ENCODE data around the gene SPART.

Gene SPART, protein sequence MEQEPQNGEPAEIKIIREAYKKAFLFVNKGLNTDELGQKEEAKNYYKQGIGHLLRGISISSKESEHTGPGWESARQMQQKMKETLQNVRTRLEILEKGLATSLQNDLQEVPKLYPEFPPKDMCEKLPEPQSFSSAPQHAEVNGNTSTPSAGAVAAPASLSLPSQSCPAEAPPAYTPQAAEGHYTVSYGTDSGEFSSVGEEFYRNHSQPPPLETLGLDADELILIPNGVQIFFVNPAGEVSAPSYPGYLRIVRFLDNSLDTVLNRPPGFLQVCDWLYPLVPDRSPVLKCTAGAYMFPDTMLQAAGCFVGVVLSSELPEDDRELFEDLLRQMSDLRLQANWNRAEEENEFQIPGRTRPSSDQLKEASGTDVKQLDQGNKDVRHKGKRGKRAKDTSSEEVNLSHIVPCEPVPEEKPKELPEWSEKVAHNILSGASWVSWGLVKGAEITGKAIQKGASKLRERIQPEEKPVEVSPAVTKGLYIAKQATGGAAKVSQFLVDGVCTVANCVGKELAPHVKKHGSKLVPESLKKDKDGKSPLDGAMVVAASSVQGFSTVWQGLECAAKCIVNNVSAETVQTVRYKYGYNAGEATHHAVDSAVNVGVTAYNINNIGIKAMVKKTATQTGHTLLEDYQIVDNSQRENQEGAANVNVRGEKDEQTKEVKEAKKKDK

DNA sequence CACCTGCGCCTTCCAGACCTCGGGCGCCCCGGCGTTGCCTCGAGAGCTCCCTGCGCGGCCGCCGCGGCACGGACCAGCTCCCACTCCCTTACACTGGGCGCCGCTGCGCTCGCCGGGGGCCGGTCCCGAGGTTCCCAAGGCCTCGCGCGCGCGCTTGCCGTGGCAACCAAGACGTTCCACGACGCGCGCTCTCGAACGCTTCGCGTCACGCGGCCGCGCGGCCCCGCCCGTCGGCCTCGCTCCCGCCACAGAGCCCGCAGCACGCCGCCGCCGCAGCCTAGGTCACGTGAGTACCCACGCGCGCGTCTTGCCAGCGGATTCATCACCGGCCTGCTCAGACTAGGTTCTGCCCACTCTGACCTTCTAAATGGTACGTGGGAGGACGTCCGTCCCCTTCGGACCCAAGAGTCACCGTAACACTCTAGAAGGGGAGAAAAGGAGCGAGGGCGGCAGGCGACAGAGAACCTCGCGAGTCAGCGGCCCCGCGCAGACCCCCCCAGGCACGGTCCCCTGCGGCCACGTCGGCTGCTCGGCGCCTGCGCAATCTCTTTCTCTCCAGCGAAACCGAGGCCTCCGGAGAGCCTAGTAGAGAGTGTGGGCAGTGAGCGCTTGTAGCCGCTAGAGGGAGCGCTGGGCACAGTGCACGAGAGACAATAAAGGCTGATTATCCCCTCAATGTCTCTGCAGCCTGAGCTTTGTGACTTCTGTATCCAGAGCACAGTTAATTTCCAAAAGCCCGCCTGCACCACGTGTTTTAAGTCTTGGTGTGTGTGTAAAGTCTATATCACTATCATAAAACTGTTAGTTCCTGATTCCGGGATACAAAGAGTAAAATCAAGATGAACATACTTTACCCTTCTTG is at the start of gene SPART:
SPART (minus strand) TSS at position 173 of the 862 bp plus-strand sequence. CDS start 10,564 bp downstream, outside the sequence.
- DNase-seq, result peak; percentile 91

DNA sequence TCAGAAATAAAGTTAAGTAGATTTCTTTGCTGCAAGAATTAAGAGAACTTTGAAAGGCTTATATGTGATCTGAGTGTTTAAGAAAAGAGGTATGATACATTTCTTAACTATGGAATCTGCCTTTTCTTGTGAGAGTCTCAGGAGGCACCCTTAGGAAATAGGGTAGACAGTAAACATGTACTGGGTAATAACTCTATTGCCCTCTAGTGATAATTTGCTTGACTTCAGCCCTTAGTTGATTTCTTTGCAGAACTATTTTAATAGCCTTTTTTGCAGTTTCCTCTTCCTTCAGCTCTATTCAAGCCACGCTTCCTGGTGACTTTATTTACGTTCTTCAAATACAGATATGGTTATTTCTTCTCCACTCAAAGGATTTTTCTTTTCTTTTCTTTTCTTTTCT is 49.1 kb upstream of the SPART start:
- peak; percentile 47 for DNase-seq

DNA sequence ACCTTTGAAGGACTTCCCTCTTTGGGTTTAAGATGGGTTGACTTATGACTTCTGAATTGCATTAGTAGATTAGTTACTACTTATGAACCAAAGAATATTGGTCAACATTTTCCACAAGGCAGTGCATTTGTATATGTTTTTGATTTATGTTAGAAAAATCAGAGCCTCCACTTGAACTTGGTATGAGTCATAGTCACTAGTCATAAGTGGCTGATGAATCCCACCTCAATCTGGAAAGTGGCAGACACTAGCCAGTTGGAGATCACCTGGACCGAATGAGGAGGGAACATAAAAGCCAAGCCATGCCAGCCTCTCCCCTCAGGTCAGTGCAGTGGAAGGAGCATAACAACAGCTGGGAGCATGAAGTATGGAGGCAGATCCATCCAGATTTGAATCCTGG is 39.3 kb upstream of the SPART start:
- DNase-seq, result no peak

DNA sequence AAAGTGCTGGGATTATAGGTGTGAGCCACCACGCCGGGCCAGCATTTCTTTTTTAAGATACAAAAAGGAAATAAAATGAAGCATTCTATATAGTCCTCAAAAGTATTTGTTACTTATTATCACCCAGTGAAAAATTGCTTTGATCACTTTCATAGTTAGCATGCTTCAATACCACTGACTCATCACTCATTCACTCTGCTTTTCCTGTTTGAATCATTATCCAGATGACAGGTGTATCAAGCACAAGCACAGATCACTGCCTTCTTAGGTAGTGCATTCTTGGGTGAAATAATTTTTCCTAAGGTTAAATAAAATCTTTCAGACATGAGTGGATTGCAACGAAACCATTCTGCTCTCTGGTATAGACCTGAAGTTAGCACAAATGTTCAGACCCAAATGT is 35.8 kb upstream of the SPART start:
- no peak for DNase-seq

DNA sequence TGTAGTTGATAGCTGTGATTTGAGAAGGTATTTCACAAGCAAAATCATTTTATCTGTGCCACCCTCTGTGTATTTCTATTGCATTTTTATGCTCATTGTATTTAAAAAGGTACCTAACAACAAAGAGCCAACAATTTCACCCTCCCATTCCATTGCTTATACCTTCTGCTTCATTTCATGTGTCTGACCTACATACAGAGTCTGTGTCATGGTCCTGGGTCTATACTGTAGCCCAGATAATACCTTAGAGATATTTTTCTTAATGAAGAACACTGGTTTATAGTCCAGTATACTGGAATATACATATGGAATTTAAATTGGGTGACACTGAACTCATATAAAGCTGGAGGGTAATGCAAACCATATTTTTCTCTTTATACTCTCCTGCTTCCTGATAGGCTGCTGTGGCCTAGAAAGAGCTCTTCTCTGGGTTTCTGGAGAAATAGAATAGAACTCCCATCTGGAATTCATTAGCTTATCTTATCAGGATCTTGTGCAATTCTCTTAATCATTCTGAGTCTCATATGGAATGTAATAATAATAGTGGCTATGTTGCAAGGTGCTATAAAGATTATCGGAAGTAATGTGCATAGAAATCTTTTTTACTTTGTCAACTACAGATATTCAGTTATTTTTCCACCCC is 31.8 kb upstream of the SPART start:
- DNase-seq, result no peak

DNA sequence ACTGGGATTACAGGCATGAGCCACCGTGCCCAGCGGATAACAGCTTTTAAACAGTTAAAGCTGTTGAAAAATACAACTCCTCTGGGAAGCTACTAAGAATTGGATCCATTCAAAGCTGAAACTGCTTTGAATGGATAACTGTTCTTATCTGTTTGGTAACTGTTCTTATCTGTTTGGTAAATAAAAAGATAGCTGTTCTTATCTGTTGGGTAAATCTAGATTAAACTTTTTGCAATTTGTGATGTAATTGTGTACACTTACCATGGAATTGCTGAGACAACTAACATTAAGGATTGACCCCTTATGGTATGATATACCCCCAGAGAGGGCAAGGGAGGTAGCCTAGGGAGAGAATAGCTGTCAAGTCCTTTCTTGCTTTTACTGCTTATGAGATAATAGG is 27.9 kb upstream of the SPART start:
- peak; percentile 24 for DNase-seq

DNA sequence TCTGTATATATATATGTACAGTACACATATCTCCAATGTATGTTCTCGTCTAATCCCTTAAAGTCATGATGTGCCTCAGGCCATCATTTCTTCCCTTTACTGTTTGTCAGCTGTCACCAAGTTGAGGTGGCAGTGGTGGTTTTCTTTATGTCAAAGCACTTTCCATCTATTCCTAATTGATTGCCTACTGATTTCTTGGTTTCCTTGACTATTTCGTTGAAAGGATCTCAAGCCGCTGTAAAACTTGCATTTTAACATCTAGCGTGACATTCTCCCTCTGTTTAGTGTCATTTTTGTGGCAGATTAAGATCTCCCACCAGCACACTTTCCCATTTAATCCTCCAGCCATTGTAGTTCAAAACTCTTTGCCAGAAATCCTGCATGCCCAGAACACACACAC is 25.0 kb upstream of the SPART start:
- no peak for DNase-seq

DNA sequence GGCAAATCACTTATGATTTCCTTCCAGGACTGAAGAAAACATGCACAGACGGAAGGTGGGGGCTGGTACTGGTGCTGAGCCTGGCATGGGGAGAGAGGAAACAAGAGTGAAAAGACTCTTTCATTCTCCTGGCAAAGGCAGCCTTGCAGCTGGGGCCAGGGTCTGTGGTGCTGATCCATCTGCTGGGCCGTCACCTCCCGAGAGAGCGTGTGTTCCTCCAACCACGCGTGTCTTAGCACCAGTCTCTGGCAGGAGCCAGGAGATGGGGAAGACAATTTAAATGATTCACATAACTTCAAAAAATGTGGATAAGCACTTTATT is 23.9 kb upstream of the SPART start:
- no peak for DNase-seq

DNA sequence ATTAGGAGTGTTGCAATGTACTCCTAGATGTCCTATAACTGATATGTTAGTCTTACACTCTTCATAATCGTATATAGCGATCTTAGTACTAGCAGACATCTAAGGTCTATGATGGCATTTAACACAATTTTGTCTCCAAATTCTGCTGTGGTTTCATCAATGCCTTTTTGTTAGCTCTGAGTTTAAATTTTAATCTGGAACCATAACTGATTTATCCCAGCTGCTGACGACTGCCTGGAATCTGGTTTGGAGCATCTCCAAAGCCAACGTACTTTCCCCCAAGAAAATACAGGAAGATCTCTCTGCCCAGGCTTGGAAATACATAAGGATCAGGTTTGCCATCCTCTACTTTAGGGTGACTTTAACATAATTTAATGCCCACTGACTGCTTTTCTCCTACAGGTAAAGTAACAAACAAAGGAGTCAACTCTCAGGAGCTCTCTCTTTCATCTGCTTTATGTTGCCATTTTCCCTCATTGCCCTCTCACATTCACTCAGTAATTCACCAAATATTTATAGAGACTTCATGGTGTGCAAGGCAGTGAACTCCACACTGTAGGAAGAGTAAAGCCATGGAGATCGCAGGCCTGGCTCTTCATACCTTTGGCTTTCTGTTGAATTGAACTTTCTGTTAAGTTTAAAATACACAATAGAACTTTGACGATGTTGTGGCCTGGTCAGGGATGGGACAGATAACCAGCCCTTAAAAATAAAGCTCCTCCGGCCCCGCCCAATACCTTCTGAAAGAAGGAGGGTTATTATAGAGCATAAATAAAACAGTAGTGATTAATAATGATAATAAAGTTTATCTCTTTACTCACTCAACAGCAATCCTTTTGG is 23.3 kb upstream of the SPART start:
- no peak for DNase-seq

DNA sequence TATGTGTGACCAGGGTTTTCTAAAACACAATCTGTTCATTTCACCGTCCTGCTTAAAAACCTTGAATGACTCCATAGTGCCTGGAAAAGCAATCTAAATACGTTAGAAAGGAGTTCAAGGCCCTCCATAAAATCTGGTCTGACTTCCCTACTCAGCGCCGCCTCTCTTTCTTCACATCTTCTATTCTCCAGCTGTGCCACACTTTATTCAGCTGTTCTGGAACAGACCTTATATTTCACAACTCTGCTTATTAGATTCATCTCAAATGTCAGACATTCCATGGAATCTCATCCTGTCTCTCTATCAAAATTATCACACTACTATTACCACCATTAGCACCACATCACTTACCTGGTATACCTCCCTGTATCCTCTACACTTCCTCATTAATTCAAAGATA is 19.8 kb upstream of the SPART start:
- DNase-seq, result no peak

DNA sequence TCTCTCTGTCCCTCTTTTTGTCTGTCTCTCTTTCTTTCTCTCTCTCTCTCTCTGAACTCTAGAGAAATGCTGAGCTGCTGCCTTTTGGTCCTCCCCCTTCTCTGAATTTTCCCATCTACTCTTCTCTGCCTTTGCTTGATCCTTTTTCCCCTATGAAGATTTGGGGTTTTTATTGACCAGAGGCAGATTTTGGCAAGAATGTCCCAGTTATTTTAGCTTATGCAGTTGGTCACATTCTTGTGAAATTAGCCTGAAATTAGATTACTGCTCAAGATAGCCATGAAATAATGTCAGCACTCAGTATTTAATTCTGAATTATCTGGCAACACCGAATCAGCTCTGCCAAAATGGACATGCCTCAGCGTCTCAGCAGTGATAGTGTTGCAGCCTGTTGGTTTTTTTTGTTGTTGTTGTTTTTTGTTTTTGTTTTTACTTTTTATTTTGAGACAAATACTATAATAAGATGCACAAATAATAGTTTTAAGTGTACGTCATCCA is 17.2 kb upstream of the SPART start:
- no peak for DNase-seq

DNA sequence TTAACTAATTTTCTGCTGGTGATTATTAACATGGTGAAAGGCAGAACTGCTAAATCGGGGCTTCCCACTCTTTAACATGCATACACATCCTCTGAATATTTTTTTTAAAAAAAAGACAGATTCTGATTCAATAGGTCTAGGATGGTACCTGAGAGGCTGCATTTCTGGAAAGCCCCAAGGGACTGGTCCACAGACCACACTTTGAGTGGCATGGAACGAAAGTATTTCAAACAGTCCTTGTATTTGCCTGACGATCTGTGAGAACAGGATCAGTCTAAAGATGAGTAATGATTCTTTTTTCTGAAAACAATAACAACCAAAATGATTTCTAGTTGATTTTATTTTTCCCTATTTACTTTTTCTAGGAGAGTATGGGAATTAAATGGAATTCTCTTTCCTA is 16.7 kb upstream of the SPART start:
- no peak for DNase-seq

DNA sequence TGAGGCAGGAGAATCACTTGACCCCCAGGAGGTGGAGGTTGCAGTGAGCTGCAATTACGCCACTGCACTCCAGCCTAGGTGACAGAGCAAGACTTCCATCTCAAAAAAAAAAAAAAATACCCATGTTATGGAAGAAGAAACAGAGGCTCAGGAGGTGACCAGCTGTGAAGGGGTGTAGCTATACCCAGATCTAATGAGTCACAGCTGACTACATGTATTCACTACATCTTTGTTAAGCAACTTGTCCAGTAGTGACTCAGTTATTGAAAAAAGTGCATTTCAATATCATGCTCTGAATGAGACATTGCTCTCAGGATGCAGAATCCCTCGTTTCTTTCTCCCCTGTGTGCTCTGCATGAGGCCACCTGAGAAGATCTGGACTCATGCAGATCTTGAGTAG is 16.1 kb upstream of the SPART start:
- DNase-seq, result no peak

DNA sequence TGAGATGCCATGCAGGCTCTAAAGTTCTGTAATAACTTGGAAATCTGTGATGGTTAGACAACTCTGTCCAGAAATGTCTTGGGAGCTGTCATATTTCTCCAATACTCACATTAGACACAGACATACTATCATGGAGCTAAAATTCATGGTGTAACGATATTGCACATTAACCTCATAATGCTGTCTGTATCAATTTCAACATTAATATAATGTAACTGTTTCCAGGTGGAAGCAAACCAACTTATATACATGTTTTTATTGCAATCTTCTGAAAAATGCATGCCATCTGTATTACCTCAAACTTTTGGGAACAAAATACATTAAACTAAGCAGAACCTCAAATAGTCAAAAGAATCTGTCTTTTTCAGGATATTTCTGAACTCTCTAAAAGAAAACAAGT is 14.7 kb upstream of the SPART start:
- no peak for DNase-seq

DNA sequence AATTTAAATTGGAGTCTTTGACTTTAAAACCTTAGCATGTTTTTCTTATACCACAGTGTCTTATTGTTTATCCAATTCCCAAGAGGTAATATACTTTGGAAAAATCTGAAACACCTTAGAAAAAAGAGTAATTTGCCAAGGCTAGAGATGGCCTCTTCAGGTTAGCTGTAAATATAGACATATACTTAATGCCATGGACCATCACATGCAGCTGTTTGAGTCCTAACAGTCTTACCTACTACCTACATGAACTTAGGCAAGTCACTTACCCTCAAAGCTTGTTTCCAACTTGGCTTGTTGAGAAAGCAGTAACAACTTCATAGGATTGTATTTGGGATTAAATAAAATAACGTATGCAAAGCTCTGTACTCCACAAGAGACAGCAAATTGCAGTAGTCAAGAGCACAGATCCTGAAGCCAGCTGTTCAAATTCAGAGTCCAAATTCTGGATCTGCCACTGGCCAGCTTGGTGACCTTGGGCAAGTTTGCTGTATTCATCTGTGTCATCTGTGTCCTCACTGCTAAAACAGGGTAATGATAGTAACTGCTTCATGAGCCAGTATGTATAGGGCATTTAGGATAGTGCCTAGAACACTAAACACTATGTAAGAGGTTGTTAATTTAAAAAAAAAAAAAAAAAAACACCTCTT is 13.2 kb upstream of the SPART start:
- no peak for DNase-seq

DNA sequence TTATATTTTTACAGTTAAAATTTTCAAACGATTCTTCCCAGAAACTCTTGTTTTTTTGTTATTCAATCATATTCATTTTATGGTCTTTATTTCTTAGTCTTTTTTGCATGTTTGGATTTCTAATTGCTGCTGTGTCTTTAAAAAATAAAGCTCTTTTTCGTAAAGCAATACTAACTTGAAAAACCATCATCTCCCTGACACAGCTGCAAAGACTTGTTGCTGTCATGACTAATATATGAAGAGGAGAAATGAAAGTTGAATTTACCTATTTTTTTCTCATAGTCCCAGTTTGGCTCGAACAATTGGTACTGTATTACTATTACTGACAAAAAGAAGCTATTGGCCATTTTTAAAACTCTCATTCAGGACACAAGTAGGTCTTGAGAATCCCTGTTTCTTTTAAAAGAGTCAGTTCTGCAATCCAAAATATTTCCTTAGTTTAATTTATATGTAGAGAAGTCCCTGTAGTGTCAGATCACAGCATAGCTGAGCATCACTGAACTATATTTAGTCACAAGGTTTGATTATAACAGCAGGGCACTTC is 12.1 kb upstream of the SPART start:
- no peak for DNase-seq

DNA sequence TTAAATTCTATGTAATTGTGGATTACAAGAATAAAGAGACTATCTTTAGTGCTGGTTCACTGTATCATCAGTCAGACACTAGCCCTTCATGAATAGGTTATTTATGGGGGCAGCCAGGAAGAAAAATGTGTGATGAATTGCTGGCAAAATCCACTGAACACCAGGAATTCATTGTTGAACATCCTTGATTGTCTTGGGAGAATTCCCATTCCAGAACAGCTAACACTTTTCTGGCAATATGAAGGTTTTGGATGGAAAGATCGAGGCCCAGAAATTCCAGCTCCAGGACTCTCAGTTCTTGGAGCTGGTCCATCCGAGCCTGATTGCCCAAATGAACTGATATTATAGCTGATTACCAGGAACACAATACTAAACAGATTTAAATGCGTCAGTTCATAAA is 11.5 kb upstream of the SPART start:
- no peak for DNase-seq

DNA sequence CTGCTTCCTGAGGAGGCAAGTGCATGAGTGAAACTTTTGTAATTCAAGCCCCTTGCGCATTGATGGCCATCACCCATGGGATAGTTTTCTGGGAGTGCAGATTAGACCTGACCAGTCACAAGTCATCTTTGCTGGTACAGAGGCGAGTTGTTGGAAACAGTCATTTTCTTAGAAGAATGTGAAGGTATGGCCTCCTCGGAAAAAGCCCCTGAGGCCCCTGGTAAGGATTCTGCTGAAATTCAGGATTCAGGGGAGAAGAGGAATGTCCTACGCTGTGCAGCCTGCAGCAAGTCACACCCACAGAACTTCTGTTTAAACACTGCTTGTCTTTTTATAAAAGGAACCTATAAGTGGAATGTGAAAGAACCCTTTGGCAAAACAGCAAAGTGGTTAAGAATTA is 11.0 kb upstream of the SPART start:
- no peak for DNase-seq

DNA sequence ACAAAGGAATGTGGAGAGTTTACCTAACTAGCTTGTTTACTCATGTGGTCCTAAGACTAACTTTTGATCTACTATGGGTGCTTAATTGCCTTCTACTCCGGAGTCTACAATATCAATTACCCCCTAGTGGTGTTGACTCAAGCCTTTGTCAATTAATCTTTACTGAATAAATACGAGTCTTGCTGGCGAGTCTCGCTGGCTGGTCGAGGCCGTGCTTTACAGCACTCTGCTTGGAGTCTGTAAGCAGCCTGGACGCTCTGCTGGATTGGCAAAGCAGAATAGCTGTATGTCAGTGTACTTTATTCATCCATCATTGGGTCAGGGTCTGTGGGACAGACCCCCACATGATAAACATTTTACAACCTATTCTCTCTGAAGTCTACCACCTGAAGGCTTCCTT is 9.9 kb upstream of the SPART start:
- peak; percentile 2 for DNase-seq

DNA sequence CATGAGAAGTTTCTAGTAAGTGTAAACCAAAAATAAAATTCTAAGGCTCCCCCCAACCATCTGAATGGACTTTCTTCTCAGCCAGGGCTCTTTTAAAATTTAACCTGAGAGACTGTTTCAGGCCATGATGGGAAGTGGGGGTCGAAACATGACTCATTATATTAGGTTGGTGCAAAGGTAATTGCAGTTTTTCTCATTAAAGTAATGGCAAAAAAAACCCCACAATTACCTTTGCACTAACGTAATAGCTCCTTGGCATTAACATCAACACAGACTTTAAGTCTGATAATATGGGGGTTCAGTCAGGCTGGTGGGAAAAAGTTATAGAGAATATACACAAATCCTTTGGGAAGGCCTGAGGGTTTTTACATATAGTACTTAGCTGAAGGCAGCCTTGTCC is 9.4 kb upstream of the SPART start:
- DNase-seq, result no peak

Measured in NCI-H146 (cell line).